HepG2 (cell line): Measurements from ENCODE around the gene CCDC88C. TPM values are rescaled to one million over a fixed set of nuclear protein-coding genes. Genes with fewer than 3 reads are reported as not detected.
A peak's percentile ranks its signal among the peaks of the same experiment; 100 is the strongest.

ENCODE experiments used
- CCDC6 ChIP-seq: sonication (generic); formaldehyde crosslinking; IDR thresholded peaks from 2 replicates; pipeline ENCODE4 v1.8.1; 2022; ENCODE audit warnings: mild to moderate bottlenecking, missing genetic modification reagents, moderate library complexity
- HDAC1 ChIP-seq: sonication (generic); formaldehyde crosslinking; IDR thresholded peaks from 2 replicates; pipeline ENCODE4 v1.5.1; 2020; ENCODE audit warnings: mild to moderate bottlenecking, missing genetic modification reagents
- JARID2 ChIP-seq: sonication (generic); formaldehyde crosslinking; IDR thresholded peaks from 2 replicates; pipeline ENCODE4 v1.8.1; 2023; ENCODE audit warnings: missing genetic modification reagents, inconsistent platforms; ENCODE audit not compliant: insufficient replicate concordance
- MLXIP ChIP-seq: sonication (generic); formaldehyde crosslinking; IDR thresholded peaks from 2 replicates; pipeline ENCODE4 v1.9.0; 2021; ENCODE audit warnings: missing genetic modification reagents, borderline replicate concordance
- NCOA2 ChIP-seq: sonication (generic); formaldehyde crosslinking; IDR thresholded peaks from 2 replicates; pipeline ENCODE4 v1.8.0; 2022; ENCODE audit warnings: inconsistent platforms
- POLR2G ChIP-seq: fragments of 200-400 bp; formaldehyde crosslinking; IDR thresholded peaks from 2 replicates; pipeline ENCODE4 v1.6.1; 2018; ENCODE audit warnings: mild to moderate bottlenecking, low read depth, low read length, moderate library complexity
- ZFP41 ChIP-seq: sonication (generic); formaldehyde crosslinking; IDR thresholded peaks from 2 replicates; pipeline ENCODE4 v1.4.0; 2020; ENCODE audit warnings: mild to moderate bottlenecking, missing genetic modification reagents, borderline replicate concordance
- ZGPAT ChIP-seq: IDR thresholded peaks from 2 replicates; pipeline ENCODE4 v1.6.1; 2016; ENCODE audit warnings: mild to moderate bottlenecking
- ZNF441 ChIP-seq: sonication (generic); formaldehyde crosslinking; IDR thresholded peaks from 2 replicates; pipeline ENCODE4 v1.7.0; 2021; ENCODE audit warnings: missing genetic modification reagents, borderline replicate concordance
- ZNF484 ChIP-seq: sonication (generic); formaldehyde crosslinking; IDR thresholded peaks from 2 replicates; pipeline ENCODE4 v1.5.1; 2020; ENCODE audit warnings: mild to moderate bottlenecking, low read depth, missing genetic modification reagents, borderline replicate concordance
- ZNF703 ChIP-seq: sonication (generic); formaldehyde crosslinking; IDR thresholded peaks from 2 replicates; pipeline ENCODE4 v1.5.1; 2020; ENCODE audit warnings: missing genetic modification reagents, mild to moderate bottlenecking, moderate library complexity, borderline replicate concordance
- ZSCAN25 ChIP-seq: sonication (generic); formaldehyde crosslinking; IDR thresholded peaks from 2 replicates; pipeline ENCODE4 v1.8.0; 2022; ENCODE audit warnings: mild to moderate bottlenecking, missing genetic modification reagents
- polyA plus RNA-seq, 8 experiments: library from polyadenylated mRNA; depleted of rRNA in 3 of 8; stranded (reverse) in 7 of 8; unstranded in 1 of 8; fragments of >200 nt; fragmentation: Illumina TruSeq in 4 of 8; extraction: Trizol in 4 of 8; gene quantifications; 2 replicates each; pipeline versions ENCODE4 v1.2.1 to v1.2.3, GENCODE V29; 2011 to 2016; ENCODE audit warnings: low read depth in 4 of 8, missing spikeins in 1 of 8, mixed read lengths in 1 of 8; ENCODE audit not compliant: insufficient read depth in 1 of 8
- total RNA-seq, 5 experiments: library from RNA; depleted of rRNA; stranded (reverse); fragments of >200 nt; fragmentation: Illumina TruSeq; extraction: Trizol; gene quantifications; 2 replicates each; pipeline ENCODE4 v1.2.3, GENCODE V29; 2016; ENCODE audit warnings: low read depth in 1 of 5
- TF ChIP-seq, protein P1 (sequence below): sonication (generic); formaldehyde crosslinking; IDR thresholded peaks from 2 replicates; pipeline ENCODE4 v1.8.1; 2022; ENCODE audit warnings: mild to moderate bottlenecking, missing genetic modification reagents
- TF ChIP-seq, protein P2 (sequence below): sonication (generic); formaldehyde crosslinking; IDR thresholded peaks from 2 replicates; pipeline ENCODE4 v1.4.0; 2020; ENCODE audit warnings: missing genetic modification reagents
- TF ChIP-seq, protein P3 (sequence below): sonication (generic); formaldehyde crosslinking; IDR thresholded peaks from 2 replicates; pipeline ENCODE4 v1.8.0; 2023; ENCODE audit warnings: mild to moderate bottlenecking, missing genetic modification reagents
- TF ChIP-seq, protein P4 (sequence below): sonication (generic); formaldehyde crosslinking; IDR thresholded peaks from 2 replicates; pipeline ENCODE4 v1.8.0; 2022; ENCODE audit warnings: missing genetic modification reagents, mild to moderate bottlenecking, inconsistent platforms, borderline replicate concordance

CCDC88C gene
- total and polyA plus RNA-seq, 2 of the 13 experiments (the other 11 are each of a cell fraction or from before 2014, with no cell fraction given), result 3.6 to 11.7 TPM

DNA sequence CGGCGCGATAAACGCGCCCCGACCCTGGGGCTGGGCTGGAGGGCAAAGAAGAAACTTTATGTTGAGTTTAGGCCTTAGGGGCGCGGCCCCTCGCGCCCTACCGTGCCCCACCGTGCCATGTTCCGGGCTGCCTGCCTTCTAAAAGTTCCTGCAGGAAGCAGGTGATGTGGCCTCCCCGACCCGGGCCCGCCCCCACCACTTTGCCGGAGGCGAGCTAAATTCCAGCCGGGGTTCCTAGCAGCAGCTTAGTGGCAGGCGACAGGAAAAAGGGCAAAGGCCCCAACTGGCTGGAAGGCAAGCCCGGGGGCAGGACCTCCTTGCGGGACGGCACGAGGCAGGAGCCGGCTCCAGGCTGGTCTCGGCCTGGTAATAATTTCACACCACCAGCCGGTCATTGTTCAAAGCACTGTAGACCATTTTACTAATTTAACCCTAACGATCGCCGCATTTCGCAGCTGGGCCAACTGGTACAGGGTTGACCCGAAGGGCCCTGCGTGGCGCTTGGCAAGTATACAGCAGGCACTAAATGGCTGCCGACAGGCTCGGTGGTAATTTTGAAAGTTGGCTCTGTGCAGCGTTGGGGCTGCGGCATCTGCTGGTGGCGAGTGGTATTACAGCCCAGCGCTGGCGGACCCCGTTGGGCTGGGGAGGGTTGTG is 895 bp upstream of the CCDC88C start (continued):
- TF ChIP-seq MLXIP (CRISPR knock-in tag), result no peak
- TF ChIP-seq, protein P1, sequence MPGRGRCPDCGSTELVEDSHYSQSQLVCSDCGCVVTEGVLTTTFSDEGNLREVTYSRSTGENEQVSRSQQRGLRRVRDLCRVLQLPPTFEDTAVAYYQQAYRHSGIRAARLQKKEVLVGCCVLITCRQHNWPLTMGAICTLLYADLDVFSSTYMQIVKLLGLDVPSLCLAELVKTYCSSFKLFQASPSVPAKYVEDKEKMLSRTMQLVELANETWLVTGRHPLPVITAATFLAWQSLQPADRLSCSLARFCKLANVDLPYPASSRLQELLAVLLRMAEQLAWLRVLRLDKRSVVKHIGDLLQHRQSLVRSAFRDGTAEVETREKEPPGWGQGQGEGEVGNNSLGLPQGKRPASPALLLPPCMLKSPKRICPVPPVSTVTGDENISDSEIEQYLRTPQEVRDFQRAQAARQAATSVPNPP, result peak; percentile 77; the same call in 1 of the 2 replicates
- TF ChIP-seq ZSCAN25 (CRISPR knock-in tag), result no peak
- peak; percentile 44; the same call in 1 of the 2 replicates for TF ChIP-seq HDAC1 (CRISPR knock-in tag)
- TF ChIP-seq, protein P2, sequence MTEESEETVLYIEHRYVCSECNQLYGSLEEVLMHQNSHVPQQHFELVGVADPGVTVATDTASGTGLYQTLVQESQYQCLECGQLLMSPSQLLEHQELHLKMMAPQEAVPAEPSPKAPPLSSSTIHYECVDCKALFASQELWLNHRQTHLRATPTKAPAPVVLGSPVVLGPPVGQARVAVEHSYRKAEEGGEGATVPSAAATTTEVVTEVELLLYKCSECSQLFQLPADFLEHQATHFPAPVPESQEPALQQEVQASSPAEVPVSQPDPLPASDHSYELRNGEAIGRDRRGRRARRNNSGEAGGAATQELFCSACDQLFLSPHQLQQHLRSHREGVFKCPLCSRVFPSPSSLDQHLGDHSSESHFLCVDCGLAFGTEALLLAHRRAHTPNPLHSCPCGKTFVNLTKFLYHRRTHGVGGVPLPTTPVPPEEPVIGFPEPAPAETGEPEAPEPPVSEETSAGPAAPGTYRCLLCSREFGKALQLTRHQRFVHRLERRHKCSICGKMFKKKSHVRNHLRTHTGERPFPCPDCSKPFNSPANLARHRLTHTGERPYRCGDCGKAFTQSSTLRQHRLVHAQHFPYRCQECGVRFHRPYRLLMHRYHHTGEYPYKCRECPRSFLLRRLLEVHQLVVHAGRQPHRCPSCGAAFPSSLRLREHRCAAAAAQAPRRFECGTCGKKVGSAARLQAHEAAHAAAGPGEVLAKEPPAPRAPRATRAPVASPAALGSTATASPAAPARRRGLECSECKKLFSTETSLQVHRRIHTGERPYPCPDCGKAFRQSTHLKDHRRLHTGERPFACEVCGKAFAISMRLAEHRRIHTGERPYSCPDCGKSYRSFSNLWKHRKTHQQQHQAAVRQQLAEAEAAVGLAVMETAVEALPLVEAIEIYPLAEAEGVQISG (CRISPR knock-in tag), result 0 out of 2 replicates have a peak, but pooled peaks have one; percentile 20
- peak; percentile 16; the same call in 1 of the 2 replicates for TF ChIP-seq ZNF703 (CRISPR knock-in tag)
- TF ChIP-seq, protein P3, sequence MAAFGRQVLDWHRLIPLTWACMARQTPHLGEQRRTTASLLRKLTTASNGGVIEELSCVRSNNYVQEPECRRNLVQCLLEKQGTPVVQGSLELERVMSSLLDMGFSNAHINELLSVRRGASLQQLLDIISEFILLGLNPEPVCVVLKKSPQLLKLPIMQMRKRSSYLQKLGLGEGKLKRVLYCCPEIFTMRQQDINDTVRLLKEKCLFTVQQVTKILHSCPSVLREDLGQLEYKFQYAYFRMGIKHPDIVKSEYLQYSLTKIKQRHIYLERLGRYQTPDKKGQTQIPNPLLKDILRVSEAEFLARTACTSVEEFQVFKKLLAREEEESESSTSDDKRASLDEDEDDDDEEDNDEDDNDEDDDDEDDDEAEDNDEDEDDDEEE (CRISPR knock-in tag), result 0 out of 2 replicates have a peak, but pooled peaks have one; percentile 9
- TF ChIP-seq CCDC6 (CRISPR knock-in tag), result peak; percentile 51; the same call in 1 of the 2 replicates
- no peak for TF ChIP-seq ZFP41 (CRISPR knock-in tag)
- peak; percentile 57; the same call in 1 of the 2 replicates for TF ChIP-seq POLR2G
- TF ChIP-seq ZNF484 (CRISPR knock-in tag), result no peak
- TF ChIP-seq JARID2, result no peak
- peak; percentile 62 for TF ChIP-seq ZGPAT (CRISPR knock-in tag)
- TF ChIP-seq, protein P4, sequence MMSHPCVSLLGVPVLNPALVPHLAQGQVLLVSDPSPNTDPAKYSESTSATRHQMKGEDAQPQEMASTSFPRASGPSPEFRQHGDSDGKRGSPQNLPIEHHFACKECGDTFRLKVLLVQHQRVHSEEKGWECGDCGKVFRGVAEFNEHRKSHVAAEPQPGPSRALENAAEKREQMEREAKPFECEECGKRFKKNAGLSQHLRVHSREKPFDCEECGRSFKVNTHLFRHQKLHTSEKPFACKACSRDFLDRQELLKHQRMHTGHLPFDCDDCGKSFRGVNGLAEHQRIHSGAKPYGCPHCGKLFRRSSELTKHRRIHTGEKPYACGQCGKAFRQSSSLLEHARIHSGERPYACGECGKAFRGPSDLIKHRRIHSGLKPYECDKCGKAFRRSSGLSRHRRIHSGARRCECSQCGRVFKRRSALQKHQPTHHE (CRISPR knock-in tag), result peak; percentile 66; the same call in 1 of the 2 replicates
- 0 out of 2 replicates have a peak, but pooled peaks have one; percentile 7 for TF ChIP-seq NCOA2 (CRISPR knock-in tag)
- TF ChIP-seq ZNF441, result peak; percentile 8; the same call in 1 of the 2 replicates
